GM12878 (cell line): ENCODE results near the gene TCF4. TPM values are rescaled to one million over a fixed set of nuclear protein-coding genes. Genes with fewer than 3 reads are reported as not detected.

Experiments
- ATAC-seq: fragments of 200-7000 bp; cut with Tn5 transposase; 3 replicates; pipeline ENCODE4 v1.9.1; 2020; ENCODE audit warnings: mild to moderate bottlenecking, moderate library complexity
- BruUV-seq: library from RNA; stranded (reverse); fragments of 400-500 nt; replicated peaks from 2 replicates; lab custom pipeline; 2021; lab: Mats Ljungman, UMichigan
- CTCF ChIA-PET: fragments of 300-600 bp; sonication (Branson Sonifier 250); formaldehyde crosslinking; extraction: SDS; loops from one replicate; lab custom pipeline; 2021; ENCODE audit warnings: inconsistent platforms; lab: Yijun Ruan, JAX
- POLR2A ChIA-PET: fragments of 350-600 bp; formaldehyde crosslinking; extraction: SDS; loops from one replicate; lab custom pipeline; 2021; ENCODE audit warnings: inconsistent platforms; lab: Charles Lee
- RAD21 ChIA-PET: fragments of 300-600 bp; sonication (Branson Sonifier 250); formaldehyde crosslinking; loops from one replicate; lab custom pipeline; 2023; ENCODE audit warnings: antibody characterized with exemption; ENCODE audit not compliant: unreplicated experiment; lab: Charles Lee
- SMC1A ChIA-PET: fragments of 300-600 bp; sonication (Branson Sonifier 250); formaldehyde crosslinking; loops from one replicate; lab custom pipeline; 2023; ENCODE audit not compliant: unreplicated experiment, uncharacterized antibody; lab: Charles Lee
- DNase-seq: peaks from one replicate; pipeline ENCODE4 v3.0.0-alpha.2; 2011; ENCODE audit warnings: low read depth, low spot score
- FAIRE-seq: peaks from 3 replicates; lab custom pipeline; 2011; peaks lifted over from hg19 to GRCh38; lab: Jason Lieb, UNC
- H2AFZ ChIP-seq: 2 replicates; pipeline ENCODE4 v1.6.0; 2011; ENCODE audit warnings: low read depth, low read length, control low read depth; ENCODE audit not compliant: control insufficient read depth
- H3K27ac ChIP-seq: 2 replicates; pipeline ENCODE4 v1.5.1; 2011; ENCODE audit warnings: control low read depth; ENCODE audit not compliant: control insufficient read depth, insufficient read depth
- H3K27me3 ChIP-seq, 2 experiments: replicated peaks in 1 of 2; 2 replicates each; pipeline versions ENCODE4 v1.6.0 to v1.6.1; 2011; ENCODE audit warnings: low read length in 1 of 2; ENCODE audit not compliant: control insufficient read depth in 2 of 2, insufficient read depth in 2 of 2
- H3K36me3 ChIP-seq, 2 experiments: 2 replicates each; pipeline ENCODE4 v1.5.1; 2011; ENCODE audit warnings: low read length in 1 of 2; ENCODE audit not compliant: control insufficient read depth in 2 of 2, insufficient read depth in 2 of 2
- H3K4me1 ChIP-seq: 2 replicates; pipeline ENCODE4 v1.6.1; 2011; ENCODE audit warnings: mild to moderate bottlenecking, low read length, moderate library complexity, mixed read lengths; ENCODE audit not compliant: control insufficient read depth, insufficient read depth
- H3K4me2 ChIP-seq: 2 replicates; pipeline ENCODE4 v1.6.0; 2011; ENCODE audit warnings: control low read depth; ENCODE audit not compliant: control insufficient read depth, insufficient read depth
- H3K4me3 ChIP-seq: fragments of 200-600 bp; sonication (generic); 2 replicates; pipeline ENCODE4 v1.5.1; 2016
- H3K79me2 ChIP-seq: 2 replicates; pipeline ENCODE4 v1.6.0; 2011; ENCODE audit warnings: low read length; ENCODE audit not compliant: control insufficient read depth, insufficient read depth
- H3K9ac ChIP-seq: 2 replicates; pipeline ENCODE4 v1.8.0; 2011; ENCODE audit warnings: low read length, control low read depth, mixed read lengths; ENCODE audit not compliant: control insufficient read depth, insufficient read depth
- H3K9me3 ChIP-seq: replicated peaks from 3 replicates; pipeline ENCODE4 v1.5.1; 2011; ENCODE audit warnings: mild to moderate bottlenecking, low read length; ENCODE audit not compliant: control insufficient read depth, insufficient read depth
- H4K20me1 ChIP-seq: 2 replicates; pipeline ENCODE4 v1.6.0; 2011; ENCODE audit not compliant: control insufficient read depth, insufficient read depth
- ATF7 ChIP-seq: fragments of 450-650 bp; IDR thresholded peaks from 2 replicates; pipeline ENCODE4 v1.6.1; 2016; ENCODE audit warnings: low read depth, mild to moderate bottlenecking
- CUX1 ChIP-seq: IDR thresholded peaks from 2 replicates; pipeline ENCODE4 v1.6.1; 2012; ENCODE audit warnings: improper control_type of control experiment, low read depth, low read length; ENCODE audit not compliant: insufficient replicate concordance
- MTA2 ChIP-seq: fragments of 450-650 bp; IDR thresholded peaks from 2 replicates; pipeline ENCODE4 v1.6.1; 2016; ENCODE audit warnings: low read depth, mild to moderate bottlenecking, moderate library complexity
- RELB ChIP-seq: fragments of 450-650 bp; IDR thresholded peaks from 2 replicates; pipeline ENCODE4 v1.6.1; 2017; ENCODE audit warnings: low read depth, mild to moderate bottlenecking, moderate library complexity
- ZNF384 ChIP-seq: IDR thresholded peaks from 2 replicates; pipeline ENCODE4 v1.6.1; 2012; ENCODE audit warnings: low read depth, mild to moderate bottlenecking, low read length, improper control_type of control experiment, borderline replicate concordance
- WGBS: methylation state at CpG from one replicate; pipeline ENCODE4 v1.1.6; 2016; ENCODE audit warnings: low lambda C conversion rate; ENCODE audit not compliant: insufficient replicate concordance, insufficient coverage; ENCODE audit errors: missing lambda C conversion rate; 5-methylcytosine and 5-hydroxymethylcytosine counted together
- in situ Hi-C: fragments of 300-500 bp; cut with MboI; formaldehyde crosslinking; loops from 9 replicates; pipeline ENCODE4 v1.14.3; 2018; ENCODE audit warnings: mixed read lengths
- intact Hi-C: fragments of 100-400 bp; cut with micrococcal nuclease; formaldehyde crosslinking; loops from one replicate; pipeline ENCODE4 v1.14.2; 2022; ENCODE audit not compliant: unreplicated experiment
- polyA plus RNA-seq, 11 experiments: library from polyadenylated mRNA; depleted of rRNA in 4 of 11; unstranded in 6 of 11; stranded (reverse) in 5 of 11; fragments of >200 nt; fragmentation: Nextera tagmentation in 4 of 11; fragmentation: Illumina TruSeq in 1 of 11; extraction: Ambion mirVana in 4 of 11; extraction: Trizol in 1 of 11; gene quantifications; 1 replicate in 1 of 11; 2 replicates in 10 of 11; pipeline versions ENCODE4 v1.2.1 to v1.2.3, GENCODE V29; 2011 to 2016; ENCODE audit warnings: inconsistent platforms in 2 of 11, missing spikeins in 2 of 11, low read depth in 1 of 11
- total RNA-seq, 4 experiments: library from RNA; depleted of rRNA in 3 of 4; stranded (reverse); fragments of >200 nt in 3 of 4; fragmentation: Illumina TruSeq in 1 of 4; extraction: Trizol in 1 of 4; gene quantifications; 2 replicates each; pipeline versions ENCODE4 v1.2.1 to v1.2.3, GENCODE V29; 2013 to 2021

The TCF4 gene
- total and polyA plus RNA-seq, 10 of the 15 experiments (the other 5 are each of a cell fraction or from before 2014, with no cell fraction given) = 15.2 to 94.0 (median 31.5) TPM

- Histone ChIP-seq H3K4me2 (no peak overlapping the region), H3K9me3 (no peaks in the 10 kb centered on the region; the same call in 1 of the 3 replicates), H3K36me3 (peaks cover 0 to 13% of the 10 kb centered on the region in 2 experiments; a peak in 1 of 4 replicates), H3K4me3 (no peak overlapping the region), H3K79me2 (peaks cover 85% of the 10 kb centered on the region), H3K27me3 (no peaks in the 10 kb centered on the region), H3K4me1 (peaks cover 10% of the 10 kb centered on the region; the same call in 1 of the 2 replicates), H3K9ac (no peak overlapping the region), H4K20me1 (no peaks in the 10 kb centered on the region), H2AFZ (no peak overlapping the region), H3K27ac (0 out of 2 replicates have a peak overlapping the region, but pooled peaks have one; percentile 12)
- ChIA-PET SMC1A (interaction anchor here (0.9 to 10.7 kb wide), 13 partner anchors 10 to 42 kb away, joined by 3 to 95 read pairs (median 6); no protein-coding TSS in a partner anchor), CTCF (interaction anchor here (0.6 to 3.7 kb wide), 6 partner anchors 10 to 135 kb away, joined by 3 to 22 read pairs (median 6); no protein-coding TSS in a partner anchor), POLR2A (interaction anchor here (1.0 to 2.2 kb wide), 4 partner anchors 13 to 23 kb away, joined by 3 to 14 read pairs (median 6); no protein-coding TSS in a partner anchor), RAD21 (interaction anchor here (0.6 to 6.0 kb wide), 9 partner anchors 12 to 46 kb away, joined by 3 to 50 read pairs (median 5); no protein-coding TSS in a partner anchor)
- ATAC-seq (peak; percentile 81), DNase-seq (no peak), FAIRE-seq (no peak)
- TF ChIP-seq ATF7 (0 out of 2 replicates have a peak, but pooled peaks have one; percentile 18), ZNF384 (no peak), CUX1 (no peak), RELB (peak; percentile 14; the same call in 1 of the 2 replicates), MTA2 (peak; percentile 34; the same call in 1 of the 2 replicates)
- no TSS peak for BruUV-seq
- in situ Hi-C loops = no loop called here
- 4% methylated on average over 3 of the region's 3 CpGs for WGBS
- intact Hi-C loops = loop anchor here (5.0 kb wide), 1 partner anchor 39 kb away; no protein-coding TSS in a partner anchor
These were observed 304.7 kb downstream of the TCF4 start for GRCh38 chr18:55283309-55283708.
